ENCODE results near the gene GRM7.

Gene GRM7

DNA sequence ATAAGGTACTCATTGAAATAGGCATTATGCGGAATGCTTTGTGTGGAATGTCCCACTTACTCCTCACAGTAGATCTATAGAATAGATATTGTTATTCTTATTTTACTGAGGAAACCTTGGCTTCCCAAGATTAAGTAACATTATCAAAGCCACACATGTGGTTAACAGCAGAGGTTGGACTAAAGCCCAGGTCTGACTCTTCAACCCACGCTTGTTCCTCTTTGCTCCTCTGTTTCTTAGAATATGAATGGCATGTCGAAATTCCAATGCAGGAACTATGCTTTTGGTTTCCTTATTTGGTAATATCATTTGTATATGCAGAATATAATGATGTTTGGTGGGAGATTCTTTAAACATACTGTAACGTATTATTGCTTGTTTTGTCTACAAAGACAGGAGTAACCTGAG is 821.9 kb downstream of the GRM7 start:
- DNase-seq = no peak

DNA sequence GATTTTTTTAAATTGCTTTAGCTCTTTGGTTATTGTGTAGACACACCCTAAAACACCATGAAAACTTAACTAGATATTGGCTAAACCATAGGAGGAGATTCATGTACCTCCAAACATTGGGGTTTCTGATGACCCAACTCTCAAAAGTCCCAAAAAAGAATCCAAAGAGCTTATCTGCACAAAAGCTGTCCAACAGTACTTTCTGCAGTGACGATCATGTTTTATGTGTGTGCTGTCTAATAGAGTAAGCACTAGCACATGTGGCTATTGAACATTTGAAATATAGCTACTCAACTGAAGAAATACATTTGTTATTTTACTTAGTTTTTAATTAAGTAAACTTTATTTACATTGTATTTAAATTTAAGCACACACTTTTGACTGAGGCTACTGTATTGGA is 822.5 kb downstream of the GRM7 start:
- no peak for DNase-seq

DNA sequence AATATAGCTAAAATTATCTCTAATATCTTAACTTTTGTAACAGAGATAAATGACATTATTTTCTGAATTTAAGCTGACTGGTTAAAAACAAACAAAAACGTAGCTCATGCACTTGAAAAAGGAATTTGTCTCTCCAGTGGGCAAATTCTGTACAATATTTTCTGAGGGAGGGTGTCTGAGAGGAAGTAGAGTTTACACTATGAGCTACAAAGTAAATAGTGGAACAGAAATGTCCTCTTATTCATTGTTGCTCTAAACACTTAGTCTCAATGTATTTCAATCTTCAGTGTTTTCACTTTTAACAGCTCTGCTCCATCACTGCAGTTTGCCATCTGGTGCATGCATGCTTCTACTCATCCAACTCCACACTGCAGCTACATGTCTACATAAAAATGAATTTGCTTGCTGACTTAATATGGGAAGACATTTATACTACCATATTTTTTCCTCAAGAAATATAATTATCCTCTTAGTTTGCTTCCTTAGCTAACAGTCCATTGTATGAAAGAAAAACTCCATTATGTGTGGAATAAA is 823.3 kb downstream of the GRM7 start:
- DNase-seq = no peak

DNA sequence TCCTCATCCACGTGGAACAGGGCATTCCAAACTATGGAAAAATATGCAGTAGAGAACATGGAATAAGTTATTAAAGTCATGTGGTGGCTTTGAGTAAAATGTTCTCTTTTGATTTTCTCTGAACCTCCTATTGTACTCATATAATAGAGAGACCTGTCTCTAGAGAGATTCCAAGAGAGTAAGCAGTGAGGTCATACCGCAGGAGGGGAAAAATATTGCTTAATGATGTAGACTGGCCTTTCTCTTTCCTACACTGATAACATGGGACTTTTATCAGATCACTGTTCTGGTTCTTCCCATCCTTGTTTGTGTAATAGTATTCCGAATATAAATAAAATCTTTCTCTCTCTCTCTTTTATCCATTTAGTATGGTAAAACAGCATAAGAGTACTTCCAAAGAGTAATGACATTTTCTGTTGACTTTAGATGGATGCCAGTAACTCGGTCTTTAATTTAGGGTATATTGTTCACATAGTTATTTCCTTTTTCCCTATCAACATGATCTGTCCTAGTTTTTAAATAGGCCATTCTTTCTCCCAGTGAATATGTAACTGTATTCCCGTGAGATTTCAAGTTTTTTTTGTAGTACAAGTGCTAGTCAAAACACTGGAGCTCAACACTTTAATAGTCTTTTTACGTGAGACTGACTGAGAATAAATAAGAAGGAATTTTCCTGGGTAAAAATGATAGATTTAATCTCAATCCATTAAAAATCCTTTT is 826.7 kb downstream of the GRM7 start:
- no peak for DNase-seq

DNA sequence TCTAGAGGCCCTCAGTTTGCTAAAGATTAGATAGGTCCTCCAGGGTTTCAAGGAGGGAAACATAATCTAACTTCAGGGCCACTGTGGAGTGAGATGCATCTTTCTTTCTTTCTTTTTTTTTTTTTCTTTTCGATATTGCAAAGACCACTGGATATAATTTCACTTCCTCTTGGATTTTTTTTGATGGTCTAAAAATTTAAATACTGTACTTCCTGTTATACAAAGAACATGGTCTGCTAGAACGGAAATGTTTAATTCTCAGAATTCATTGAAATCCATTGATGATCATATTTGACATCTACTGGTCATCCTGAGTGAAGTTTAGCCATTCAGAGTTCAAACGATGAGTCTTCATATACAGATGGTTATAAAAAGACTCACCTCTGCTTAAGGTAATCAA is 832.0 kb downstream of the GRM7 start:
- DNase-seq = no peak

DNA sequence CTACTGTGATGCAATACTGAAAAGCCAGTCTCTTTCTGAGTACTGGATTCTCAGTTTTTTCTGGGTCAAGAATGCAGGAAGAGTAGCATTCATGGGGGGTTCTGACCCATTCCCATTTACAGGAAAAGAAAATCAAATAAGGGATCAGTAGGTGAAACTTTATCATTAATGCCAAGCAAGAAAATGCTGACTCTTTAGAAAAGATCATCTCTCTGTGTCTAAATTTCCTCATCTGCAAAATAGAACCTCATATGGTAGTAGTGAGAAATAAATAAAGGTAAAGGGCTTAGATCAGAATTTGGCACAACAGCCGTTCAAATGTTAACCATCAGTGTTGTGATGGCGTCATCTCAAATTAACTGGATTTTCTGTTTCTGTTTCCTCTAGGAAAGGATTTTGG is 833.1 kb downstream of the GRM7 start:
- no peak for DNase-seq

DNA sequence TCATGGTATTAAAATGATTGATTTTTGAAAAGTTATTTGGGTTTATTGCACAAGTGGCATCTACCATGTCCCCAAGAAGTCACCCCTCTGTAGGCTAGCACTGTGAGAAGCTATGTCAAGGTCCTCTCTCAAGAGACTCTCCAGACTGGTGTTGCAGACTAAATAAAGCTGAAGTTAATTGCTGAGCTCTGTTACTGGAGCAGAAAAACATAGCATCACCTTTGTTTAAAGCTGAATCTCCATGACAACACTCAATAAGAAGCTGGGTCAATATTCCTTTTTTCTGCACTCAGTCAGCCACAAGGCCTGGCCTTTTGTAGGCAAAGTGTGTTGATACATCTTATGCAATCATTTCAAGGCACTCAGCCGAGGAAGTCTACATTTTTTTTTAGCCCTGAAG is 834.1 kb downstream of the GRM7 start:
- no peak for DNase-seq

DNA sequence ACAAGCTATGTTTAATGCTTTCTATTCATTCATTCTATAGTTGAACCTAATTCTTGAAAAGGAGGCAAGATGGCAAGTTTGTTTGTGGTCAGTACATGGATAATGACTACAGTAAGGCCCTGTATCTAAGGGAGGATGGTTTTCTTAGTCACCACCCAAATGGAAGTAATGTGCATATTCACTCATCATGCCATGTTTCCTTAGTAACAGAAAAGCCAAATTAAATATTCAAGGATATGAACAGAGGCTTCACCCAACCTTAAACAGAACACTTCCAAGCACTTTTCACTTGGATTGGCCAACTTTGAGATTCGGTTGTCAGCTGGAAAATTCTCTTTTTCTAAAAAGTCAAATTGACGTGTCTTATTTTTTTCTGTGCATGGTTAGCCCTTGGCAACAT is 835.4 kb downstream of the GRM7 start:
- no peak for DNase-seq

DNA sequence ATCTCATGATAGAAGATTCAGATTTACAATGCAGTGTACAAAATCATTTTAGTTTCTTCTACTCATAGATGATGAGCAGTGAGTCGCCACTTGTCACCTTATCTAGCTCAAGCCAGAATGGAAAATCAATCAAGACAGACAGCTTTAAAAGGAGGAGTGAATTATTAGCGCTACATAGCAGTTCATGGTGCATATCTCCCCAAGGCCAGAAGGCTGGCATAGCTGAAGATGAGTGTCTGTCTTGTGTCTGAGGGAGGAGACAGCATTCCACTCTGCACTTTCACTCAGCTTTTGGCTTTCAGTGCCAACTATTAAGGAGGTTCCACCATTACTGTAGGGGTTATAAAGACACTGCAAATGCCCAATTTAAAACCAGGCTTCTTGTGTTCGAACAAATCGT is 836.6 kb downstream of the GRM7 start:
- DNase-seq = no peak

DNA sequence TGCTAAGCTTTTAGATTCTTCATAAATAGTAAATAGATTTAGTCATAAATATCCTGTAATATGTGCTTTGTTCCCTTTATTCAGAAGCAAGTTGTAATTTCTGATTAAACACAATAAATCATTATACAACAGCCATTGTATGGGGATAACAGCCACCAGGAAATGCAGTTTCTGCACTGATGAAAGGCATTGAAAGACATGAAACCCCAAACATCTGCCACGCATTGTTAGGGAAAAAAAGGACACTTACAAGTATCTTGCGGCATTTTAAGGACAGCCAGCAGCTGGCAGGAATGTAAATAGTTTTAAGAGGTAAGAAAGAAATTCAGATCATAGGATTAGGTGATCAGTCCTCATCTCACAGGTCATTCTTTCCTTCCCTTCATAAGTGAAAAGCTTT is 839.6 kb downstream of the GRM7 start:
- DNase-seq = no peak

DNA sequence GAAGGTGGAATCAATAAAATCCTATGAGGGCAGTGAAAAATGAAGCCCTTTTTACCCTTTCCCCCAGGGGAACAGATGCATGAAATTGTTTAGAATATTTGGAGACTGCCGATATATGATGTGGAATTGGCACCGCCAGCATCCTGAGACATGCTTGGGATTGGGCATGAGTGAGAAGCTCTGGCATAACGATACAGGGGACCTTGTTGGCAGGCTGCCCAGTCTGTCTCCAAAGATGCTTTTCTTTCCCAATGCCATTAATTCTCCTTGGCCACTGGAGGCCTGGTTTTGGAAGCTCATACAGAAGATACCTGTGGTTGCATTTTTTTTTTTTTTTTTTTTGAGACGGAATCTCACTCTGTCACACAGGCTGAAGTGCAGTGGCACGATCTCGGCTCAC is 840.1 kb downstream of the GRM7 start:
- DNase-seq = no peak

DNA sequence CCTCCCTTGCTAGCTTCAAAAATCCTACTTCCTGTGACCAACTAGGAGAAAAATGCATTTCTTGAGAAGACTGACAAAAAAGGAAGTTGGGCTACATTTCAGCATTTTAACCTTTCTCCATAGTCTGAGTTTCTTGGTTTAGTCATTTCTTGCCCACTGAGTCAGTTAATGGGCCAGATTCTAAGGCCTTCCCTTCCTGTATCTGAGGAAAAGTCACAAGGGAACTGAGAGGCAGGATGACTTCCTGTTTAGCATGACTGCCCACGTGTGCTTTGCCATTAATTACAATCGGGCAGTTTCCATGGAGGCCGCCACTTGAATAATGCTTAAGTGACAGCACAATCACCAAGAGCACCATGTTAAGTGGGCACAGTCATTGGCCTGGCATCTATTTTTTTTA is 846.3 kb downstream of the GRM7 start:
- peak; percentile 5 for DNase-seq

DNA sequence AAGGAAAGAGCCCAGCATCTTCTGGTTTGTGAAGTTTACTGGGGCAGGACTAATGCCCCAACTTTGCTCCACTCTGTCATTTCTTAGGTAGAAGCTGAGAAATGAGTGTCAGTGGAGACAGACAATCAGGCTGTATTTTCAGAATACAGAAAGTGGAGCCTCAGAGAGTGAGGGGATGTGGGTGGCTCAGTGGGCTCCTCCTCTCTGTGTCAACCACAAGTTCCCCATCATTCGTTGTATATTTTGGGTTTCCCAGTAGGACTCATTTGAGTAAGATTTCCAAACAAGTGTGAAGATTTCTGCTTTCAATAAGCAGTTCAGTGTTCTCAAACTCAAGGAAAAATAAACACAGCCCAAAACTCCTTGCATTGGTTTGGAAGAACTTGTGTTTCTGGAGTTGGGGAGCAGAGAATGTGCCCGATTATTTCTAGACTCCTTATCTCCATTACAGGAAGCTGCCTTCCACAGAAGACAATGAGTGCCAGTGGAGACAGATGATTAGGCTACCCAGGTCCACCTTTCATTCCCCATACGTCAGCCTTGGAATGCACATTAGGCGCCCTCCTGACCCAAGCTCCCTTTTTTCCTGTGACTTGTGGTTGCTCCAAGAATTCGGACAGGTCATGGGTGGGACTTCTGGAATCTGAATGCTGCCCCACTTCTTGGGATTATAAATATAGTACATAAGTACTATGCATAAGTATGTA is 848.6 kb downstream of the GRM7 start:
- DNase-seq = no peak

DNA sequence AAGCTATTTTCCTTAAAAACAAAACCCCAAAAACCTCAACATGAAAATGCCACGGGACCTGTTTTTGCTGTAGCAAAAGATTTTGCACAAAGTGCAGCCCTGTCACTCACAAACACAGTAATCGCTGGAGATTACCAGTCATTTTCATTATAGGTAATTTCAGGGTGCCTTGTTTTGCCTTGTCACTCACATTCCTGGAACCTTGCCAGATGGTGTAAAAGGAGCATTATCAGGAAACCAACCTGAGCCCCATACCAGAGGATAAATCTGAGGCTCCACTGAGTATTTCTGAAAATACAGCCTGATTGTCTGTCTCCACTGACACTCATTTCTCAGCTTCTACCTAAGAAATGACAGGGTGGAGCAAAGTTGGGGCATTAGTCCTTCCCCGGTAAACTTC is 849.4 kb downstream of the GRM7 start:
- peak; percentile 0 for DNase-seq

DNA sequence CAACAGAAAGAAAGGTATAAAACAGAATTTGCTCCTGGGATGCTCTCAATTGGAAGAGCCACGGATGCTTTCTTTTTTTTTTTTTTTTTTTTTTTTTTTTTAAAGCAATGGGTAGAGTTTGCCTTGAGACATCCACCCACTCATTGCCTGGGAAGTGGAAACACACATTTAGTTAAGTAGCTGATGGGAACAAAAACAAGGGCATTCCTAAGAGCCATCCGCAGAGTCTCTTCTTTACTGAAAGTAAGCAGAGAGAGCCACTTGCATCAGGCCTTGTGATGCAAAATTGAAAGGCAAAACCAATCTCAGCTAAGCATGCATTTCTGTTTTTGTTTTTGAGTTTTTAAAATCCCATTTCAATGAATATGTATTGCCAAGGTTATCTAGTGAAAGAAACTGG is 852.8 kb downstream of the GRM7 start:
- DNase-seq = no peak

DNA sequence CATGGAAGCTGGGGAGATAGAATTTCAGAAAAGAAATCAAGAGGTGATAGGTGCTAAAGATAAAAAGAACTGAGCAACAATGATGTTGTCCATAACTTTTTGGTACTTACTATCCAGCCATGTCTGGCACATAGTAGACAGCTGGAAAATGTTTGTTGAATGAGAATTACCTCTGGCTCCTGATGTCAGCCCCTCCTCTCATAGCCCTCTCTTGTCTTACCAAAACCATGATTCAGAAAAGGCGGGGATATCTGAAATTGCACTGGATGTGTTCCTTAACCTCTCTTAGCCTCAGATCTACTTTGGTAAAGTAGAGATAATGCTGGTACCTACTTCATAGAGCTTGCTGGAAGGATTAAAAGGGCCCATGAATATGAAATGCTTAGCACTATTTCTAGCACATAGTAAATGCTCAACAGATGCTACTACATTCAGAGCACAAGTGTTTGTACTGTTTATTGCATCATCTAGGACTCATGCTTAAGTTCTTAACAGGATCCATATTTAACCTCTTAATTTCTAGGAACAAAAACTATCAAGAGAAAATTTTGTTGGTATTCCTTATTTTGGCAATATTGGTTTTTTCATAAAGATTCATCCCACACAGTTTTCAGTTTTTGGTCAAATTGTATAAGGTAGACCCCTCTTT is 859.9 kb downstream of the GRM7 start:
- no peak for DNase-seq

DNA sequence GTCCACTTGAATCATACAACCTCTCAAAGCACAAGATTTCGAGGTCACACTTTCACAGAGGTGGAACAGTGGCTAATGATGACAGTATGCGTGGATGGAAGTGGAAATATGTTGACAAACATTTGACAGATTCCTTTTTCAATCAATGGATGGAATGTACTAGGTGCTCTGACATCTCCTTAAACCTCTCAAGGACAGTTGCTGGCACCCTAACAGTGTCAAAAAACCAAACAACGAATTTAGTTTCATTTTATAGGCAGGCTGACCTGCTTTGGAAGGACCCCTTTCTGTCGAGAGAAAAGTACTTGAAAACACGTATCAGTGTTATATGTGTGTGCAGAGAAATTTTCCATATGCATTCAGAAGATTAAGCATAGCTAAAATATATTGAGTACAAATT is 861.0 kb downstream of the GRM7 start:
- DNase-seq = no peak

DNA sequence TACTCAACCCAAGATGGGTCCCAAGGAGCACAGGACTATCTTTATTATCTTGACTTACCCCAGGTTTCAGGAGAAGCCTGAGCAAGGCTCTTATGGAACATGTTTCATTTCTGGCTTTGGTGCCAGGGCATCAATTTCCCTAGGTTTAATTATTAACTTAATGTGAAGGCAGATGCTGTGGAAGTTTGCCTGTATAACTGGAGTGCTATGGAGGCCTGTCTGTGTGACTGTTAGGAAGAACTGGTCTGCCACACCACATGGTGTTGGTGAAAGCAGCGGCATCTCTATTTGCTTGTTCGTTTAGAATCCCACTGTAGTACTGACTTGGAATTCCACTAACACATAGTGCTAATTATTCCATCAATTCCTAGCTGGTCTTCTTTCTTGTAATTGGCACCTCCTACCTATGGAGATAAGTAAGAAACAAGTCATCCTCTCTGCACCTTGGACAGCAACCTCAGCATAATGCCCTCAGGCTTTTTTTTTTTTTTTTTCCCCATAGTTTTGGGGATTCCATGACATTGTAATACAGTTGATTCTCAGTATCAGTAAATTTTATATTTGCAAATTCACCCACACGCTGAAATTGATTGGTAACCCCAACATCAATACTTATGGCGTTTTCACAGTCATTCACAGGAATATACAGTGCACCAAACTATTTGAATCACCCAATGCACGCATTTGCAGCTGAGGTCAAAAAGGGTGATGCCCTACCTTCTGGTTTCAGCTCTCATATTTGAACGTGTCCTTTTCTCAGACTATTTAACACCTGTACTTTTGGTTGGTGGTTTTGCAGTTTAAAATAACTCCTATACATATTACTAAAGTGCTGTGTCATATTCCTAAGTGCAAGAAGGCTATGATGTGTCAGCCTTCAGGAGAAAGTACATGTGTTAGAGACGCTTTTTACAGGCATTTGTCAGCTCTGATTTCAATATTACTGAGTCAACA is 867.9 kb downstream of the GRM7 start:
- DNase-seq = no peak

DNA sequence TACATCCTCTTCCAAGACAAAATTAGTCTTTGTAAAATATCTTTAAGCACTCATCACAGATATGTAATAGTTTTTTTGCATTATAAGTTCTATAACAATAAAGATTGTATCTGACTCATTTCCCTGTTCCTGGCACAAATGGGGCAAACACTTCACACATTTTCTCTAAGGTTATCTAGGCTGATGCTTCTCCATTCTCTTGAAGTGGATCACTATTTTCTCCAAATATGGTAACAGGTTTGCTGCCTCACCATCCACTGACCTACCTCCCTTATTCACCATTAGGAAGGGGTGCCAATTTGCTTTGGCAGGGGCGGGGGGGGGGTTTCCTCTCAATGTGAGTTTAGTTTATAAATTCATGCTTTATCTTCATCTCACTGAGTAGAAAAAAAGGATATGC is 873.0 kb downstream of the GRM7 start:
- no peak for DNase-seq

DNA sequence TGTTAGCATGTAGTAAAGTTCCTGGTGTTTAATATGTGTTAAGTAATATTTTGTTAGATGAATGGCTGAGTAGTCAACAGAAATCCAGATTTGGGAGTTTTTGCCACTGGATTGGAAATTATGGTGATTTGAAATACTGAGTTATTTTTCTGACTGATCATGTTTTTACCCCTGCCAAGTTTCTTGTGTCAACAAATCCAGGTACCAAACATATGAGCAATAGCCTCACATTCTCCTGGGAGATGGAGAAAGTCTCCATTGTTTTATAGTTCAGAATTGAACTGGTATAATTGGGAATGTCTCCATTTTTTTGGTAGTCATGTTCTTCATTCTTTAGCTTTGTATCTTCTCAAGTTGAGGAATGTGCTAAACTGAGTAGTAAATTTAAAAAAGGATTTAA is 873.5 kb downstream of the GRM7 start:
- DNase-seq = no peak

DNA sequence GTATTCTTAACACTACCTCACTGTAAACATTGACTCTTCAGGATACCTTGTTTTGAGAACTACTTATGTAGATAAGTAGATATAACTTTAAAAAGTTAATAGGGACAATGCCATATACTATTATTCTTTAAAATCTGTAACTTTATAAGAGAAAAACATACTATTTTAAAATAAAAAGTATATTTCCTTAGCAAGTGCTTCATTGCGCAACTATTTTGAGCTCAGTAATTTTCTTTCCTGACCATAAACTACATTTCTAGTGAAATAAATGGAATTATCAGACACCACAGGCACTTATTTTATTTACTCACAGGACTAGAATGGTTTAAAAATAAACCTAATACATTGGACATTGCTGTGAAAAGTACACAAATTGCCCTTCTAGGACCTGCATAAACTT is 876.3 kb downstream of the GRM7 start:
- DNase-seq = no peak

DNA sequence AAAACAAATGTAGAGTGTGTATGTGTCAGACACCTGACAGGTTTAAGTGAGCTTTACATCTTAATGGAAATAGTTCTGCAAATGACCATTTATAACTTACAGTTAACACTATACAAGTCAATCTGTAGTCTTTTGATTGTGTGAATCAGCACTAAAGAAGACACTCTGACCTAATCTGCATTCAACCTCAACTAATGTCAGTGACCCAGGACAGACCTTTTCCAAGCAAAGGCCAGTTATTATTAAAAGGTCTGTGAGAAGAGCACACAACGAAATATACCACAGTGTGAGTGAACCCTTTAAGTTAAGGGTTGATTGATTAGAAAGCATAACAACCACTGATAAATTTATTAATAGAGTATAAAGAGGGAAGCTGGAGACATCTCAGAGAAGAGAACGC is 878.8 kb downstream of the GRM7 start:
- DNase-seq = no peak

DNA sequence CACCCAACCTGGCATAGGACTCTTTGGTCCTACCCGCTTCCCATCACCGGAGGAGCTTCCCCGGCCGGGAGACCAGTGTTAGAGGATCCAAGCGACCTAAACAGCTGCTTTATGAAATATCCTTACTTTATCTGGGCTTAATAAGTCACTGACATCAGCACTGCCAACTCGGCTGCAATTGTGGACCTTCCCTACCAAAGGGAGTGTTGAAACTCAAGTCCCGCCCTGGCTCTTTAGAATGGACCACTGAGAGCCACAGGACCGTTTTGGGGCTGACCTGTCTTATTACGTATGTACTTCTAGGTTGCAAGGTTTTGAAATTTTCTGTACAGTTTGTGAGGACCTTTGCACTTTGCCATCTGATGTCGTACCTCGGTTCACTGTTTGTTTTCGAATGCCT is 879.5 kb downstream of the GRM7 start:
- DNase-seq = no peak
